Endothelial cell of umbilical vein (primary cell): Measurements from ENCODE around the gene KRTAP17-1. TPM values are rescaled to one million over a fixed set of nuclear protein-coding genes. Genes with fewer than 3 reads are reported as not detected.

ENCODE experiments used
- BruUV-seq: library from RNA; stranded (reverse); fragments of 400-500 nt; replicated peaks from 2 replicates; lab custom pipeline; 2021; lab: Mats Ljungman, UMichigan
- CTCF ChIA-PET: fragments of 300-600, 350-600 bp; sonication (Branson Sonifier 250); formaldehyde crosslinking; loops from one replicate; lab custom pipeline; 2021; ENCODE audit warnings: antibody characterized with exemption, inconsistent platforms; lab: Charles Lee
- POLR2A ChIA-PET: fragments of 300-600, 350-600 bp; sonication (Branson Sonifier 250); formaldehyde crosslinking; loops from one replicate; lab custom pipeline; 2021; ENCODE audit warnings: antibody characterized with exemption, inconsistent platforms; lab: Charles Lee
- DNase-seq: peaks from one replicate; pipeline ENCODE4 v3.0.0-alpha.2; 2011; ENCODE audit warnings: low read depth, low spot score
- FAIRE-seq: peaks from 2 replicates; lab custom pipeline; 2011; peaks lifted over from hg19 to GRCh38; lab: Jason Lieb, UNC
- H2AFZ ChIP-seq: 2 replicates; pipeline ENCODE4 v1.6.0; 2012; ENCODE audit warnings: low read depth, low read length, control low read depth, inconsistent platforms
- H3K27ac ChIP-seq: 2 replicates; pipeline ENCODE4 v1.5.1; 2011; ENCODE audit warnings: low read depth, mild to moderate bottlenecking, control low read depth, low read length, moderate library complexity; ENCODE audit not compliant: insufficient read depth
- H3K27me3 ChIP-seq, 2 experiments: 2 replicates each; pipeline versions ENCODE4 v1.6.0 to v1.6.1; 2011; ENCODE audit warnings: low read length in 2 of 2, mixed read lengths in 1 of 2; ENCODE audit not compliant: control insufficient read depth in 2 of 2, insufficient read depth in 2 of 2
- H3K36me3 ChIP-seq, 2 experiments: 2 replicates in 1 of 2; 3 replicates in 1 of 2; pipeline ENCODE4 v1.5.1; 2011; ENCODE audit warnings: low read length in 2 of 2, mild to moderate bottlenecking in 1 of 2, moderate library complexity in 1 of 2; ENCODE audit not compliant: control insufficient read depth in 2 of 2, insufficient read depth in 2 of 2; ENCODE audit errors: extremely low read depth in 1 of 2
- H3K4me1 ChIP-seq: 3 replicates; pipeline ENCODE4 v1.5.1; 2011; ENCODE audit warnings: mild to moderate bottlenecking, low read length; ENCODE audit not compliant: control insufficient read depth, insufficient read depth; ENCODE audit errors: extremely low read depth
- H3K4me2 ChIP-seq: 2 replicates; pipeline ENCODE4 v1.6.1; 2011; ENCODE audit warnings: low read length, control low read depth, mixed read lengths; ENCODE audit not compliant: insufficient read depth
- H3K4me3 ChIP-seq, 3 experiments: fragments of 200-600 bp in 1 of 3; sonication (generic), shearing (Covaris generic) in 1 of 3; replicated peaks in 1 of 3; 2 replicates each; pipeline ENCODE4 v1.5.1; 2011 to 2016; ENCODE audit warnings: control low read depth in 3 of 3, low read length in 3 of 3, mild to moderate bottlenecking in 2 of 3, inconsistent platforms in 1 of 3, low read depth in 1 of 3, moderate library complexity in 1 of 3; ENCODE audit not compliant: insufficient read depth in 1 of 3
- H3K79me2 ChIP-seq: 2 replicates; pipeline ENCODE4 v1.6.0; 2012; ENCODE audit warnings: low read length, inconsistent platforms; ENCODE audit not compliant: control insufficient read depth, insufficient read depth
- H3K9ac ChIP-seq: replicated peaks from 2 replicates; pipeline ENCODE3; 2011; ENCODE audit warnings: low read length, control low read depth; ENCODE audit not compliant: insufficient read depth; ENCODE audit errors: extremely low read depth
- H3K9me1 ChIP-seq: replicated peaks from 3 replicates; pipeline ENCODE4 v1.6.0; 2011; ENCODE audit warnings: mild to moderate bottlenecking, low read length; ENCODE audit not compliant: control insufficient read depth, insufficient read depth; ENCODE audit errors: extremely low read depth
- H3K9me3 ChIP-seq: replicated peaks from 2 replicates; pipeline ENCODE4 v1.5.1; 2012; ENCODE audit warnings: low read length, inconsistent platforms; ENCODE audit not compliant: control insufficient read depth, insufficient read depth
- H4K20me1 ChIP-seq: replicated peaks from 2 replicates; pipeline ENCODE3; 2011; ENCODE audit warnings: mild to moderate bottlenecking, low read length; ENCODE audit not compliant: control insufficient read depth, insufficient read depth; ENCODE audit errors: extremely low read depth
- CTCF ChIP-seq, 2 donors: IDR thresholded peaks; 1 replicate in 1 of 2; 2 replicates in 1 of 2; pipeline ENCODE4 v1.5.1; 2011; ENCODE audit warnings: low read length in 2 of 2, mild to moderate bottlenecking in 2 of 2, moderate library complexity in 2 of 2, control low read depth in 1 of 2, inconsistent platforms in 1 of 2, low read depth in 1 of 2; ENCODE audit not compliant: insufficient read depth in 1 of 2; ENCODE audit errors: extremely low read depth in 1 of 2
- EZH2 ChIP-seq: IDR thresholded peaks from 2 replicates; pipeline ENCODE4 v1.6.1; 2012; ENCODE audit warnings: borderline replicate concordance, low read depth, mild to moderate bottlenecking, moderate library complexity, low read length, inconsistent platforms; ENCODE audit not compliant: severe bottlenecking
- FOS ChIP-seq: IDR thresholded peaks from 2 replicates; pipeline ENCODE4 v1.6.1; 2011; ENCODE audit warnings: mild to moderate bottlenecking, low read length, moderate library complexity, borderline replicate concordance; ENCODE audit not compliant: insufficient read depth
- GATA2 ChIP-seq: IDR thresholded peaks from 2 replicates; pipeline ENCODE4 v1.7.0; 2011; ENCODE audit warnings: low read depth, mild to moderate bottlenecking, moderate library complexity, mixed read lengths, low read length; ENCODE audit not compliant: insufficient read length, insufficient read depth
- JUN ChIP-seq: IDR thresholded peaks from 2 replicates; pipeline ENCODE4 v1.6.1; 2011; ENCODE audit warnings: borderline replicate concordance, low read depth; ENCODE audit not compliant: insufficient read length, insufficient read depth
- MAX ChIP-seq: IDR thresholded peaks from 2 replicates; pipeline ENCODE4 v1.6.1; 2011; ENCODE audit not compliant: insufficient read depth, insufficient read length
- MYC ChIP-seq: IDR thresholded peaks from one replicate; pipeline ENCODE4 v1.6.1; 2011; ENCODE audit warnings: mild to moderate bottlenecking, low read depth, low read length
- POLR2A ChIP-seq: IDR thresholded peaks from 2 replicates; pipeline ENCODE4 v1.6.1; 2012; ENCODE audit warnings: low read depth, mild to moderate bottlenecking, control low read depth, low read length
- POLR2AphosphoS5 ChIP-seq: IDR thresholded peaks from 2 replicates; pipeline ENCODE4 v1.6.1; 2012; ENCODE audit warnings: low read depth, mild to moderate bottlenecking, control low read depth, low read length, moderate library complexity; ENCODE audit not compliant: insufficient read depth
- dilution Hi-C: fragments of 300-500 bp; cut with MboI; formaldehyde crosslinking; loops from one replicate; pipeline ENCODE4 v1.15.0; 2019; ENCODE audit warnings: low sequenced_read_pairs; ENCODE audit not compliant: extremely low pct_ligation_motif_present
- intact Hi-C: fragments of 100-400 bp; cut with micrococcal nuclease; formaldehyde crosslinking; loops from one replicate; pipeline ENCODE4 v1.10.0; 2022
- polyA plus RNA-seq, 4 experiments: library from polyadenylated mRNA; depleted of rRNA in 3 of 4; stranded (reverse) in 3 of 4; unstranded in 1 of 4; fragments of >200 nt; gene quantifications; 2 replicates each; pipeline versions ENCODE4 v1.2.1 to v1.2.3, GENCODE V29; 2011 to 2012; ENCODE audit warnings: missing spikeins in 1 of 4
- total RNA-seq: library from RNA; stranded (reverse); gene quantifications from 2 replicates; pipeline ENCODE4 v1.2.3, GENCODE V29; 2021

KRTAP17-1 gene
- total and polyA plus RNA-seq, 2 donors (not counting 3 experiments of a cell fraction or from before 2014, with no cell fraction given) = not detected

- no peak for TF ChIP-seq MYC
- TF ChIP-seq POLR2A = no peak
- TF ChIP-seq EZH2 = no peak
- TF ChIP-seq CTCF (IDR thresholded peaks at IDR 0.05; ENCODE audit: extremely low read depth in 1 of 2, insufficient read depth in 1 of 2, low read depth in 1 of 2, low read length in 2 of 2) = no peak
- TF ChIP-seq FOS = no peak
- no peak for TF ChIP-seq MAX
- no peak for TF ChIP-seq POLR2AphosphoS5
- no peak for TF ChIP-seq JUN
- no peak for TF ChIP-seq GATA2
- no peaks in the 10 kb centered on the region for H3K9me1 ChIP-seq
- no peaks in the 10 kb centered on the region for H4K20me1 ChIP-seq
- no peaks in the 10 kb centered on the region for H3K4me1 ChIP-seq
- POLR2A ChIA-PET = no interaction called here
- H3K79me2 ChIP-seq = no peaks in the 10 kb centered on the region
- no peaks in the 10 kb centered on the region for H3K36me3 ChIP-seq
- CTCF ChIA-PET = interaction anchor here (1.0 to 1.5 kb wide), 2 partner anchors 20 to 363 kb away, joined by 3 to 4 read pairs; no protein-coding TSS in a partner anchor
- no peak within 1 kb of the TSS for H3K4me2 ChIP-seq
- intact Hi-C loops = no loop called here
- H3K27me3 ChIP-seq = no peaks in the 10 kb centered on the region
- no peak within 1 kb of the TSS for H3K4me3 ChIP-seq
- no peak within 1 kb of the TSS for H3K9ac ChIP-seq
- dilution Hi-C loops = no loop called here
- DNase-seq = no peak
- H3K27ac ChIP-seq = no peak within 1 kb of the TSS
- H2AFZ ChIP-seq = no peak within 1 kb of the TSS
- no peak for FAIRE-seq
- H3K9me3 ChIP-seq = no peaks in the 10 kb centered on the region
- no TSS peak for BruUV-seq
These were observed 13.3 kb downstream of the KRTAP17-1 start, which contains the start of gene KRTAP29-1 for GRCh38 chr17:41301916-41302901. TSS of gene KRTAP29-1 (minus strand) at chr17:41302851. CDS start at chr17:41302851, 0 bp downstream.
